ENCODE measurements around the gene PLAC9.

DNA sequence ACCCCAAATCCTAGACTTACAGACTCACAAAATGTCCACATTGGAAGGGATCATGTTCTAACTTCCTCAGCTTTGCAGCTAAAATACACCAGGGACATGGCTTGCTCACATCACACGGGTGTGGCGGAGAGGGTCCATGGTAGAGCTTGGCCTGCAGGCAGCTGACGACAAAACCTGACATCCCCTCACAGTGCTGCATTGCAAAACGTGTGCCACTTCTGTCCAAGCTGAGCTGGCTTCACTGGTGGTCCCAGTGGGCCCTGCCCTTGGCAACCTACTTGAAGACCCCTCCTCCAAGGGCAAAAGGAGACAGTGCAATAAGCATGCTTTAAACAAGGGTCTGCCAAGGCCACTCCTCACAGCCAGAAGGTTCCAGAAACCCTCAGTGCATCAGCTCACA lies 50.9 kb downstream of the PLAC9 start:
- TF ChIP-seq, protein P1, sequence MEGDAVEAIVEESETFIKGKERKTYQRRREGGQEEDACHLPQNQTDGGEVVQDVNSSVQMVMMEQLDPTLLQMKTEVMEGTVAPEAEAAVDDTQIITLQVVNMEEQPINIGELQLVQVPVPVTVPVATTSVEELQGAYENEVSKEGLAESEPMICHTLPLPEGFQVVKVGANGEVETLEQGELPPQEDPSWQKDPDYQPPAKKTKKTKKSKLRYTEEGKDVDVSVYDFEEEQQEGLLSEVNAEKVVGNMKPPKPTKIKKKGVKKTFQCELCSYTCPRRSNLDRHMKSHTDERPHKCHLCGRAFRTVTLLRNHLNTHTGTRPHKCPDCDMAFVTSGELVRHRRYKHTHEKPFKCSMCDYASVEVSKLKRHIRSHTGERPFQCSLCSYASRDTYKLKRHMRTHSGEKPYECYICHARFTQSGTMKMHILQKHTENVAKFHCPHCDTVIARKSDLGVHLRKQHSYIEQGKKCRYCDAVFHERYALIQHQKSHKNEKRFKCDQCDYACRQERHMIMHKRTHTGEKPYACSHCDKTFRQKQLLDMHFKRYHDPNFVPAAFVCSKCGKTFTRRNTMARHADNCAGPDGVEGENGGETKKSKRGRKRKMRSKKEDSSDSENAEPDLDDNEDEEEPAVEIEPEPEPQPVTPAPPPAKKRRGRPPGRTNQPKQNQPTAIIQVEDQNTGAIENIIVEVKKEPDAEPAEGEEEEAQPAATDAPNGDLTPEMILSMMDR (IDR thresholded peaks at IDR 0.05): no peak
- no peak for TF ChIP-seq POLR2A (IDR thresholded peaks at IDR 0.05)

Measured in testis (tissue), 2 donors.